ENCODE measurements around the gene DCPS. TPM values are rescaled to one million over a fixed set of nuclear protein-coding genes. Genes with fewer than 3 reads are reported as not detected.
"Not testable (repeated sequence)": the region's sequence is repeated elsewhere in the genome, so short reads cannot be mapped to it uniquely, and the experiment has no call there.

DCPS gene
- total RNA-seq, 2 experiments from 2014 or later = 40.6 to 41.9 TPM

DNA sequence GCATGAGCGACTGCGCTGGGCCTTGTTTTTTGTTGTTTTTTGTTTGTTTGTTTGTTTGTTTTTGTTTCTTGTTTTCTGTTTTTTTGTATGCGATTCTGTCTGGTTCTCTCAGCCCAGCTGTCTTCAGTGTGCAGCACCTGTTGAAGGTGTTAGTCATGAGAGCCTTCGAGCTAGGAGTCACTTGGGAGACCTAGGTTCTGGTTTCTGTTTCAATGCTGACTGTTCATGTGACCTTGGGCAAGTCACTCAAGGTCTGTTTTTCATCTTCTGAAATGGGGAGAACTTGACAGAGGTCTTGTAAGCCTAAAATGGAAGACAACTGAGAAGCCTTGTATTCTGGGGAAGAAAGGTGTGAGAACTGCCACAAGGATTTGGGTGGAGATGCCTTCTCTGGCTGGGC is 1.8 kb downstream of the DCPS start:
- Mint-ChIP-seq H3K4me1 (peaks cover 38% of the 10 kb centered on the region), H3K36me3 (peaks cover 30% of the 10 kb centered on the region), H3K27ac (peak overlapping the region; percentile 74), H3K27me3 (no peaks in the 10 kb centered on the region), H3K4me3 (peak overlapping the region; percentile 52), H3K9me3 (ENCODE audit: low read depth) (no peaks in the 10 kb centered on the region)
- CTCF ChIA-PET = interaction anchor here (0.7 to 3.6 kb wide), 5 partner anchors 10 to 175 kb away, joined by 3 to 20 read pairs (median 6); no protein-coding TSS in a partner anchor
- no peak for DNase-seq
- ATAC-seq = no peak

DNA sequence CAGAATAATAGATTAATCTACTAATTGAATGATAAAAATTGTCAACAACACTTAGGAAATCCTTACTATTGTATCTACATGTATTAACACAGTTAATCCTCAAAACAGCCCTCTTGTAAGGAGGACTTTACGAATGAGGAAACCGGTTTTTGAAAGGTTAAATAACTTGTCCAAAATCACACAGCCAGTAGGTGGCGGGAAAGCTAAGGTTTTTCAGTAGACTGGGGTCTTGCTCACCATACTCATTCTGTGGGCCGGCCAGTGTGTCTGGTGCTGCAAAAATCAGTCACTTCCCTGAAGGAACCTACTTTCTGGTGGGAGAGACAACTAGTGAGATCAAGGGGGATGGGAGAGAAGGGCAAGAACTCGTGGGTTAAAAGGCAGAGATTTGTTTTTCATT is 3.8 kb downstream of the DCPS start:
- CTCF ChIA-PET = interaction anchor here (0.7 to 4.6 kb wide), 3 partner anchors 11 to 173 kb away, joined by 3 to 44 read pairs (median 13); no protein-coding TSS in a partner anchor
- no peak for ATAC-seq
- DNase-seq = peak; percentile 54
- Mint-ChIP-seq H3K27ac (peak overlapping the region; percentile 38), H3K9me3 (ENCODE audit: low read depth) (no peaks in the 10 kb centered on the region), H3K4me1 (peaks cover 44% of the 10 kb centered on the region), H3K27me3 (no peaks in the 10 kb centered on the region), H3K36me3 (peaks cover 33% of the 10 kb centered on the region), H3K4me3 (no peak overlapping the region)

DNA sequence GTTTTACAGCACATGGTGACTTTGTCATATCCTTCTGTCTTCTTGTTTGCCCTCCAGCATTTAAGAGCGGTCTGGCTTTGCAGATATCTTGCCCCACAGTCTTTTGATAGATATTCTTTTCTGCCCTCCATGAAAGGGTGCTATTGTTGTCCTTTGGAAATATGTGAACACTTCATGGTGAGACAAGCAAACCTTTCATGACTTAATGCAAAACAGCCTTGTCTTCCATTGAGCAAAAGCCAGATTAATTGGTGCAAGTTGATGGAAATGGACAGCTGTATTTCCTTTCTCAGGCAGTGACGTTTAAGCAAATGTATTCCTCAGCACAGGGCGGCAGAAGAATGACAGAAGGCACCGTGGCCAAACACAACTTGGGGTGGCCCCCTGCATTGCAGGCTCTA is 4.4 kb downstream of the DCPS start:
- Mint-ChIP-seq H3K27me3 (no peaks in the 10 kb centered on the region), H3K4me3 (no peak overlapping the region), H3K27ac (no peak overlapping the region), H3K36me3 (peaks cover 29% of the 10 kb centered on the region), H3K9me3 (ENCODE audit: low read depth) (no peaks in the 10 kb centered on the region), H3K4me1 (peaks cover 41% of the 10 kb centered on the region)
- DNase-seq = no peak
- CTCF ChIA-PET = interaction anchor here (2.9 to 4.6 kb wide), 3 partner anchors 10 to 177 kb away, joined by 7 to 44 read pairs (median 13); no protein-coding TSS in a partner anchor
- ATAC-seq = no peak

DNA sequence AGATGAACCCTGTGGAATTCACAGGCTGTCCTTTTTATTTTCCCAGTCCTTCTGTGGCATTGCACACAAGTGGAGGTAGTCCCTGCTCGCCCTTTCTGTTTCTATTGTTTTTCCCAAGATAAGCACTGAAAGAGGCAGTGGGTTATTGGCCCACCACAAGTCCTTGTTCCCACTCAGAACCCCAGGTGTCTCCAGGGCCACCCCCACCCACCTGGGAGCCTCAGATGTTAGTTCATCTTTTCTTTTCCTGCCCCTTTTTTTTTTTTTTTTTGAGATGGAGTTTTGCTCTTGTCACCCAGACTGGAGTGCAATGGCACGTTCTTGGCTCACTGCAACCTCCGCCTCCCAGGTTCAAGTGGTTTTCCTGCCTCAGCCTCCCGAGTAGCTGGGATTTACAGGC is 4.9 kb downstream of the DCPS start:
- not testable (repeated sequence) for H3K4me3 Mint-ChIP-seq; H3K27ac Mint-ChIP-seq; DNase-seq; H3K27me3 Mint-ChIP-seq; ATAC-seq; H3K9me3 Mint-ChIP-seq (ENCODE audit: low read depth)
- CTCF ChIA-PET = interaction anchor here (0.7 to 4.6 kb wide), 5 partner anchors 10 to 680 kb away, joined by 5 to 44 read pairs (median 13); no protein-coding TSS in a partner anchor
- peaks cover 27% of the 10 kb centered on the region for H3K36me3 Mint-ChIP-seq
- peaks cover 42% of the 10 kb centered on the region for H3K4me1 Mint-ChIP-seq

DNA sequence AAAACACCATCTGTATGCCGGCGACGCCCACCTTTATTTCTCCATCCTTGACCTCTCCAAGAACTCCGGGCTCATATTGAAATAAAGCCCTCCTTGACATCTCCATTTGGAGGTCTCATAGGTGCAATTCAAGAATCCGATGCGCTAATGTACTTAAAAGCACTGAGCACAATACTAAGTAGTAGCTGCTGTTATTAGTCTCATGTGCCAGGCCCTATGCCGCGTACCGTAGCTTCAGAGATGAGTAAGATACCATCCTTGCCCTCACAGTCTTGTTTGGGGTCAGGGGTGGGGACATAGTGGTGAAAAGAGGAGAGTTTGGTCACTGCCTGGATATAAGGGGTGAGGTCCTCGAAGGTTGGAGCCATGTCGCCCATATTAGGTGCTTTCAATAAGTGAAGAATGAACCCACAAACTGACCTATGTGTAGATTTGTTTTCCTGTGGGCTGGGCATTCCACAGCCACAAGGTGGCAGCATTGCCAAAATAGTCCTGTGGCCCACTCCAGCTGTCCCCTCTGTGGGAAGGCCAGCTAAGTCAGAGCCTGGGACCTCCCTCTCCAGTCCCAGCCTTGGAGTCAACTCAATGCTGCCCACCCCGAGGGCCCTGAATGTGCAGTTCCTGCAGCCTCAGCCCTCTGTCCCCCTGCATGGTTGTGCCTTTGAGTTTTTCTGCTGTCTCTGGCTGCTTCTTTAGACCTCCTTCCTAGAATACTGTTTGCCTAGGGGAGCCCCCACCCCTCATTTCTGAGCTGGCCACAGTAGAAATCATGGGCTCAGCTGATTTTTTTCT is 6.5 kb downstream of the DCPS start:
- Mint-ChIP-seq H3K36me3 (peaks cover 35% of the 10 kb centered on the region), H3K4me3 (no peak overlapping the region), H3K27ac (no peak overlapping the region), H3K27me3 (no peaks in the 10 kb centered on the region), H3K9me3 (ENCODE audit: low read depth) (no peaks in the 10 kb centered on the region), H3K4me1 (peaks cover 43% of the 10 kb centered on the region)
- ATAC-seq (peak; percentile 81), DNase-seq (peak; percentile 75)
- CTCF ChIA-PET = interaction anchor here (0.6 to 4.6 kb wide), 28 partner anchors 8 to 406 kb away, joined by 3 to 44 read pairs (median 4); partner anchors contain the start of gene ST3GAL4

DNA sequence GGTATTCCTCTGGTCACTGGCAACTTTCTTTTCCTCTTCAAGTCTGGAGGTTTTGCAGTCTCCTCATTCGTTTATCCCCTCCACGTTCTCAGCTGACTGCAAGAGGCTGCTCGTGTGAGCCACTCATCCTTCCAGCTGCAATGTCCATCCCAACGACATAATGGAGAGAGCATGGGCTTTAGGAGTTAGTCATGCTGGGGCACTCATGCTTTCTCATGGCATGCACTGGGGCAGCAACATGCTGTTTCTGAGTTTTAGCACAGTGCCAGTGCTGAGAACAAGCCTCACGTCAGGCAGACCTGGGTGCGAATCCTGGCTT is 7.1 kb downstream of the DCPS start:
- H3K9me3 Mint-ChIP-seq (ENCODE audit: low read depth) = no peaks in the 10 kb centered on the region
- H3K27me3 Mint-ChIP-seq = no peaks in the 10 kb centered on the region
- ATAC-seq (no peak), DNase-seq (no peak)
- H3K4me1 Mint-ChIP-seq = peaks cover 38% of the 10 kb centered on the region
- peaks cover 33% of the 10 kb centered on the region for H3K36me3 Mint-ChIP-seq
- H3K27ac Mint-ChIP-seq = no peak overlapping the region
- CTCF ChIA-PET = interaction anchor here (0.6 to 4.6 kb wide), 27 partner anchors 8 to 405 kb away, joined by 3 to 44 read pairs (median 4); partner anchors contain the start of gene ST3GAL4
- H3K4me3 Mint-ChIP-seq = no peak overlapping the region

DNA sequence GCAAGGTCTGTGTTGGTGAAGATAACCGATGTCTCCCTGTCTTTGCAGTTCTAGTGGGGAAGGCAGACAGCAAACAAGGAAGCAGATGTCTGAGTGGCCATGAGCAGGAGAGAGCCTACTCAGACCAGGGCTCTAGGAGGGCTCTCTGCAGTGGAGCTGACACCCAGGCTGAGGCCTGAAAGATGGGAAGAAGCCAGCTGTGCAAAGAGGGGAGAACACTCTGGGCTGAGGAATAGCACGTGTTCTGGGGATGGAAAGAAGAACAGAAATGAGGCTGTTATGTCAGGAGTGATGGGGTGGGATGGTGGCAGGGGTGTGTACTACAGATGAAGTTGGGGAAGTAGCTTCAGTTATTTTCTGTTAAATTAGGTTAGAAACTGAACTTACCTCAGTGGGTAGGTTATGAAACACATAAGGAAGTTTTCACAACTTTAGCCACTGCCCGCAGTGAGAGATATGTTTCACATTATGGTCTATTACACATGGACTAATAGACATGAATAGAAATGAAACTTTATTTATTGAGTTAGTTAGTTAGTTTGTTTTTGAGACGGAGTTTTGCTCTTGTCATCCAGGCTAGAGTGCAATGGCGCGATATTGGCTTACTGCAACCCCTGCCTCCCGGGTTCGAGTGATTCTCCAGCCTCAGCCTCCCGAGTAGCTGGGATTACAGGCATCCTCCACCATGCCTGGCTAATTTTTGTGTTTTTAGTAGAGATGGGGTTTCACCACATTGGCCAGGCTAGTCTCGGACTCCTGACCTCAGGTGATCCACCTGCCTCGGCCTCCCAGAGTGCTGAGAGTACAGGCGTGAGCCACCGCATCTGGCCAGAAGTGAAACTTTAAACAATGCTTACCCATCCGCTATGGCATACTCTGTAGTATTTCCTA is 7.8 kb downstream of the DCPS start:
- Mint-ChIP-seq H3K27ac (no peak overlapping the region), H3K4me1 (peaks cover 38% of the 10 kb centered on the region), H3K4me3 (no peak overlapping the region), H3K27me3 (no peaks in the 10 kb centered on the region), H3K9me3 (ENCODE audit: low read depth) (no peaks in the 10 kb centered on the region), H3K36me3 (peaks cover 38% of the 10 kb centered on the region)
- CTCF ChIA-PET = interaction anchor here (0.6 to 4.6 kb wide), 21 partner anchors 7 to 171 kb away, joined by 3 to 44 read pairs (median 5); no protein-coding TSS in a partner anchor
- DNase-seq (no peak), ATAC-seq (no peak)

DNA sequence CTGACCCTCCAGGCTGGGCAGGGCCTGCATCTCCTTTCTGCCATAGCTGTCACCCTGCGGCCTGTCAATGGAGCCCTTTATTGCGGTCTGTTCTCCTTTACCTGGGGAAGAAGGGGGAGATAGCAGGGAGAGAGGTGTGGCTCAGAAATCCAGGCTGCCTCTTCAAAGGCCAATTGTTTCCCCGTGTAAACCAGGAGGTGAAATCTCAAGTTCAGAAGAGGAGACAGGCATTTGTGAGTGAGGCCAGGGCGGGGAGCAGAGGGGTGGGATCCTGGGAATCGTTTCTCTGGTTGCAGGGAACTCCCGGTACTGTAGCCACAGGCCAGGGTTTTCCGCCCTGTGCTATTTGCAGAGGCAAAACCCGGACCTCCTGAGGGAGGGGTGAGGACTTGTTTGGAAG is 9.1 kb downstream of the DCPS start:
- no peak overlapping the region for H3K4me3 Mint-ChIP-seq
- ATAC-seq = no peak
- peaks cover 40% of the 10 kb centered on the region for H3K4me1 Mint-ChIP-seq
- CTCF ChIA-PET = interaction anchor here (1.3 kb wide), 1 partner anchor 168 kb away, joined by 7 read pairs; no protein-coding TSS in a partner anchor
- H3K36me3 Mint-ChIP-seq = peaks cover 36% of the 10 kb centered on the region
- H3K9me3 Mint-ChIP-seq (ENCODE audit: low read depth) = no peaks in the 10 kb centered on the region
- H3K27ac Mint-ChIP-seq = no peak overlapping the region
- no peak for DNase-seq
- no peaks in the 10 kb centered on the region for H3K27me3 Mint-ChIP-seq

DNA sequence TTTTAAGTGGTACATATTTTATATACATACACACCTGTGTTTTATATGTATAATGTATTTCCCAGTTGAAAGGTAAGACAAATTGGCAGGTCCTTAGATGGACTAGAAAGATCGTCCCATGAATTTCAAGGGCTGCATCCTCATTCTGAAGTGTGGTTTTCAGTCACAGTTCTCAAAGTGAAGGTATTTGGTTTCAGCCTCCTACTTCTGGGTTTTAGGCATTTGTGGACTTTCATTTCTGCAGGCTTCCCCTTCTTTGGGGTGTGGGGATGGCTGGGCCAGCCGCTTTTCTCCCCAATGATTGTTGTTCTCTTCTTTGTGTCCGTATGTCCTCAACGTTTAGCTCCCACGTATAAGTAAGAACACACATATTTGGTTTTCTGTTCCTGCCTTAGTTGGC is 10.0 kb downstream of the DCPS start:
- Mint-ChIP-seq H3K27me3 (no peaks in the 10 kb centered on the region), H3K9me3 (ENCODE audit: low read depth) (no peaks in the 10 kb centered on the region), H3K4me1 (peaks cover 46% of the 10 kb centered on the region), H3K4me3 (no peak overlapping the region), H3K36me3 (peaks cover 32% of the 10 kb centered on the region), H3K27ac (no peak overlapping the region)
- CTCF ChIA-PET = interaction anchor here (2.0 kb wide), 1 partner anchor 167 kb away, joined by 10 read pairs; no protein-coding TSS in a partner anchor
- DNase-seq (no peak), ATAC-seq (no peak)

DNA sequence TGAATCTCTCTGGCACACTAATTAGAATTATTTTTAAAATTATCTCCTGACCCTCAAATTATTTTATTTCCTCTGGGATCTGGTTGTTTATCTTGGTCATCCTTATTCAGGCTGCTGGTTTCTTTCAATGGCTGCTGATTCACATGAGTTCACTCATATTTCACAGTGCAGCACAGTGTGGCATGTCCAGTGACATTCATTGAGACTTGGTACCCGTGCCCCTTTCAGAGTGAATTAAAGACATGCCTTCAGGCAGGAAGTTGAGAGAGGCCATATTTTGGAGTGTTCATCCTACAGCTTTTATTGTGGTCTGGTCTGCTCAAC is 13.5 kb downstream of the DCPS start:
- H3K36me3 Mint-ChIP-seq = peaks cover 27% of the 10 kb centered on the region

DNA sequence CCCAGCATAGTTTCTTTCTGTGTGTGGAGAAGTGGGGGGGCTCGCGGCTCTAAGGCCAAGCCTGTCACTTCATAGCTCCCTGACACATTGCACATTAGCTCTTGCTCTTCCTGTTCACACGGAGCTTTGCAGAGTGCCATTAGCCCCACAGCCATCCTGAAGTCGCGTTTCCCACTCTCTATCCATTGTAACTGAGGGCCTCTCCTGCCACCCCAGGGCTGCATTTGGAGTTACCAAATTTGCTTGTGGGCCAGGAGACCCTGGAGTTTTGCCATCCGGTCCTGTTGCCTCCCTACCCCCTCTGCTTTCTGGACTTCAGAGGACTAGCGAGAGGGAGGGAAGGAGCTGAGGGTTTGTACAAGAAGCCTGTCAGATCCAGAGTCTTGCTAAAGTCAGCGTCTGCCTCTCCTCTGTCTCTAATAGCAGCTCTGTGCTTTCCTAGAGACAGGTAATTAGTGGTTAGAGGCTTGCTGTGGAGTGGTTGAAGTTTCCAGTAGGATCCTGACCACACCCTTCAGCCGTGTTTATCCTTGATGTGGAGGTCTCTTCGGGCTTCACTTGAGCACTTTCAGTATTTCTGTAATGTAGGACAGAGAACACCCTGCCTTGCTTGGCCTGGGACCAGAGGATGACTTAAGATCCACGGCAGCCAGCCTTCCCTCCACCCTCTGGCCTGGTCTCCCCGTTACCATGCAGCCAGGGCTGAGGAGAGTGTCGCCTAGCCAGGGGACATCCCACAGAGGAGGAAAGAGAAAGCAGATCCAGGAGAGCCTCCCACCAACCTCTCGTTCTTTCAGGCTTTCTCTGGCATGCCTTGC is 14.1 kb downstream of the DCPS start:
- Mint-ChIP-seq H3K27me3 (no peaks in the 10 kb centered on the region), H3K4me1 (peaks cover 43% of the 10 kb centered on the region), H3K27ac (peak overlapping the region; percentile 88), H3K9me3 (ENCODE audit: low read depth) (no peaks in the 10 kb centered on the region), H3K4me3 (peak overlapping the region; percentile 34), H3K36me3 (peaks cover 27% of the 10 kb centered on the region)
- DNase-seq = peak; percentile 70
- peak; percentile 71 for ATAC-seq
- CTCF ChIA-PET = interaction anchor here (0.9 to 3.1 kb wide), 11 partner anchors 8 to 163 kb away, joined by 3 to 24 read pairs (median 9); partner anchors contain the start of genes DCPS and ST3GAL4

More for the DNA sequence above, 13.5 kb downstream of the DCPS start:
- Mint-ChIP-seq H3K9me3 (ENCODE audit: low read depth) (no peaks in the 10 kb centered on the region), H3K4me3 (peak overlapping the region; percentile 34), H3K27me3 (no peaks in the 10 kb centered on the region), H3K4me1 (peaks cover 45% of the 10 kb centered on the region), H3K27ac (peak overlapping the region; percentile 88)
- no peak for ATAC-seq
- no peak for DNase-seq
- CTCF ChIA-PET = interaction anchor here (0.9 to 3.1 kb wide), 8 partner anchors 7 to 163 kb away, joined by 3 to 24 read pairs (median 11); partner anchors contain the start of gene DCPS

DNA sequence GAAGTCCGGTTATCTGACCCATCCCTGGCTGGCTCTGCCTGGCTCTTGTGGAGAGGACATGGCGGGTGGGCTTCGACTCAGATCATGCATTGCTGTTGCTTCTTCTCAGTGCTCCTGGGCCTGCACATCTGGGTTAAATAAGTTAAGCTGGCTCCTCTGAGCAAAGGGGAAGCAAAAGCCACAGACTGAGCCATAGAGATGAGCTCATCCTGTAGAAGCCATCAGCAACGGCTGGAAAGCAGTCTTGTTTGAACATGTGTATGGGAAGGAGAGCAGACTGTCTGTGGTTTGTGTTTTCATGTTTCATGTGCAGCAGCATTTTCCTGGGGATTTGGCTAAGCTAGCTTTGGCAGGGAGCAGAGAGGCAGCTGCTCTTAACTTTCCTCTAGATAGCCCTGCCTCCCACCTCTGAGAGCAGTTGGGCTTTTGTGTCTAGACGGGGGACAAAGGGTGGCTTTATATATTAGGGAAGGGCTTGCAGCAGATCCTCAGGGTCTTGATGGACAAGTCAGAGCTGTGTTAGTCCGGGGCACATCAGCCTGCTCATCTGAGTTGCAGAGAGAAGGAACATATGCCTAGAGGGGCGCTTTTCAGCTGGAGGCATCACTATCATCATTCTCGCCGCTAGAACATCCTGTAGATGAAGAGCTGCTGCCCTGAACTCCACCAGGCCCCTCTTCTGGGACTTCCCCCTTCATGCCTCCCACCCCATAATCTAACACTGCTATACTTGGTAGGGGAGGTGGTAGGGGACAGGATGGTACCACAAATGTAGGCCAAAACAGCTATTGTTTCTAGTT is 14.9 kb downstream of the DCPS start:
- ATAC-seq (peak; percentile 83), DNase-seq (peak; percentile 68)
- Mint-ChIP-seq H3K27ac (peak overlapping the region; percentile 88), H3K9me3 (ENCODE audit: low read depth) (no peaks in the 10 kb centered on the region), H3K27me3 (no peaks in the 10 kb centered on the region), H3K4me1 (peaks cover 40% of the 10 kb centered on the region), H3K4me3 (peak overlapping the region; percentile 34), H3K36me3 (peaks cover 27% of the 10 kb centered on the region)
- CTCF ChIA-PET = interaction anchor here (0.8 to 3.1 kb wide), 11 partner anchors 9 to 162 kb away, joined by 3 to 24 read pairs (median 9); partner anchors contain the start of genes DCPS and ST3GAL4
